Stimulated activated CD4-positive, alpha-beta T cell treated with anti-CD3 and anti-CD28 coated beads, Interleukin-15, amount 100 ng/mL, for 1 hour (primary cell): ENCODE measurements around the gene MAG.
A peak's percentile ranks its signal among the peaks of the same experiment; 100 is the strongest.

ENCODE experiments used
- DNase-seq, 2 donors: peaks; one replicate each; pipeline ENCODE4 v3.0.0-alpha.2; 2020; ENCODE audit warnings: low read depth in 1 of 2, low spot score in 1 of 2

Gene MAG

GRCh38 chr19:35291916-35292315 is at the start of gene MAG:
Gene MAG (plus strand): TSS chr19:35292161. CDS start chr19:35295409, 3,248 bp downstream.
- no peak for DNase-seq

- DNase-seq = no peak
Measured at GRCh38 chr19:35246466-35247092, 45.4 kb upstream of the MAG start.

- peak; percentile 40 to 41 for DNase-seq
Measured at GRCh38 chr19:35247526-35248309, 44.2 kb upstream of the MAG start.

GRCh38 chr19:35248310-35249145 is 43.4 kb upstream of the MAG start, which contains the start of gene LSR:
Gene LSR (plus strand): TSS chr19:35249002. CDS start chr19:35249023, 21 bp downstream.
- DNase-seq = peak; percentile 53 to 68

GRCh38 chr19:35249146-35249847 is 42.7 kb upstream of the MAG start:
- no peak for DNase-seq

- DNase-seq = no peak
Measured at GRCh38 chr19:35249848-35250711, 41.9 kb upstream of the MAG start.

GRCh38 chr19:35251456-35251855 is 40.5 kb upstream of the MAG start:
- no peak for DNase-seq

GRCh38 chr19:35253316-35254286 is 38.4 kb upstream of the MAG start:
- DNase-seq = no peak

GRCh38 chr19:35254341-35255297 is 37.3 kb upstream of the MAG start:
- DNase-seq = no peak

- no peak for DNase-seq
Measured at GRCh38 chr19:35256566-35256965, 35.4 kb upstream of the MAG start.

GRCh38 chr19:35257113-35257461 is 34.9 kb upstream of the MAG start:
- no peak for DNase-seq

- no peak for DNase-seq
Measured at GRCh38 chr19:35260694-35261304, 31.2 kb upstream of the MAG start.

- DNase-seq = no peak
Measured at GRCh38 chr19:35261356-35262100, 30.4 kb upstream of the MAG start.

- no peak for DNase-seq
Measured at GRCh38 chr19:35262101-35262761, 29.7 kb upstream of the MAG start.

- no peak for DNase-seq
Measured at GRCh38 chr19:35264268-35265125, 27.5 kb upstream of the MAG start.
